Measurements from ENCODE around the gene CFAP298.

The CFAP298 gene

GRCh38 chr21:32549440-32549839 is 62.7 kb downstream of the CFAP298 start:
- no peaks in the 10 kb centered on the region for H3K4me1 ChIP-seq
- H3K4me3 ChIP-seq: no peak overlapping the region
- no peaks in the 10 kb centered on the region for H3K27me3 ChIP-seq
- H3K4me2 ChIP-seq: no peak overlapping the region
- H3K9me3 ChIP-seq (replicated peaks in 1 of 11): no peaks in the 10 kb centered on the region
- no peak for TF ChIP-seq Cebpa-rat (IDR thresholded peaks at IDR 0.05)
- no peaks in the 10 kb centered on the region; a peak in 1 of 22 replicates for H4K20me1 ChIP-seq
- no peak overlapping the region for H3K27ac ChIP-seq
- H3K9ac ChIP-seq: no peak overlapping the region
- no peaks in the 10 kb centered on the region for H3K36me3 ChIP-seq
